Uterus (tissue), 2 donors: Measurements from ENCODE around the gene TMEM54.

Source experiments
- POLR2A ChIP-seq, 2 donors: fragments of 450-650 bp; IDR thresholded peaks; one replicate each; pipeline ENCODE4 v1.6.1; 2016; ENCODE audit warnings: antibody characterized with exemption in 2 of 2, mild to moderate bottlenecking in 1 of 2, moderate library complexity in 1 of 2
- TF ChIP-seq, protein P1 (sequence below), 4 experiments: fragments of 200-600 bp in 2 of 4; fragments of 450-650 bp in 2 of 4; sonication (generic) in 2 of 4; IDR thresholded peaks; one replicate each; pipeline ENCODE4 v1.5.1; 2016 to 2019; ENCODE audit warnings: antibody characterized with exemption in 4 of 4, mild to moderate bottlenecking in 2 of 4, moderate library complexity in 1 of 4

DNA sequence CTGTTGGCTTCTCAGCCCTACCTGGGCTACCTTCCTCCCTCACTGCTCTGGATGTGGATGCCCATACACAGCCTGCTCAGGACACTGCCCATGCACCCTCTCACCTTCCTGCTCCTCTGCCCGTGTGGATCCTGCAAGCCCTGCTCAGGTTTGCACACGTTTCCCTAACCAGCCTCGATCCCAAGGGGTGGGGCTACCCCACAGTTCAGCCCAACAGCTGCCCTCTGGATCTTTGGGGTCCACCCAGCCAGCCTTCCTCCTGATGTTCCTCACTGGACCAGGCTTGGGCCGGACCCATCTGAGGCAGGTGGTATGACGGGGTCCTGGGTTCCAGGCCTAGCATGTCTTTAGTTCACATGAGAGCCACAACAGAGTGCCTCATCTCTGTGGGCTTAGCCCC is 4.7 kb downstream of the TMEM54 start:
- TF ChIP-seq, protein P1, sequence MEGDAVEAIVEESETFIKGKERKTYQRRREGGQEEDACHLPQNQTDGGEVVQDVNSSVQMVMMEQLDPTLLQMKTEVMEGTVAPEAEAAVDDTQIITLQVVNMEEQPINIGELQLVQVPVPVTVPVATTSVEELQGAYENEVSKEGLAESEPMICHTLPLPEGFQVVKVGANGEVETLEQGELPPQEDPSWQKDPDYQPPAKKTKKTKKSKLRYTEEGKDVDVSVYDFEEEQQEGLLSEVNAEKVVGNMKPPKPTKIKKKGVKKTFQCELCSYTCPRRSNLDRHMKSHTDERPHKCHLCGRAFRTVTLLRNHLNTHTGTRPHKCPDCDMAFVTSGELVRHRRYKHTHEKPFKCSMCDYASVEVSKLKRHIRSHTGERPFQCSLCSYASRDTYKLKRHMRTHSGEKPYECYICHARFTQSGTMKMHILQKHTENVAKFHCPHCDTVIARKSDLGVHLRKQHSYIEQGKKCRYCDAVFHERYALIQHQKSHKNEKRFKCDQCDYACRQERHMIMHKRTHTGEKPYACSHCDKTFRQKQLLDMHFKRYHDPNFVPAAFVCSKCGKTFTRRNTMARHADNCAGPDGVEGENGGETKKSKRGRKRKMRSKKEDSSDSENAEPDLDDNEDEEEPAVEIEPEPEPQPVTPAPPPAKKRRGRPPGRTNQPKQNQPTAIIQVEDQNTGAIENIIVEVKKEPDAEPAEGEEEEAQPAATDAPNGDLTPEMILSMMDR (IDR thresholded peaks at IDR 0.05), result no peak
- no peak for TF ChIP-seq POLR2A (IDR thresholded peaks at IDR 0.05)
